OCI-LY1 (cell line): Measurements from ENCODE around the gene SLC35F4.

Experiments
- EZH2 ChIP-seq: fragments of 200-600 bp; sonication (generic), shearing (Covaris generic); IDR thresholded peaks from 2 replicates; pipeline ENCODE4 v1.8.0; 2017; ENCODE audit warnings: borderline replicate concordance, mixed run types, mild to moderate bottlenecking, antibody characterized with exemption, low read length, moderate library complexity, mixed read lengths
- TF ChIP-seq, protein P1 (sequence below): fragments of 200-600 bp; sonication (generic), shearing (Covaris generic); IDR thresholded peaks from 2 replicates; pipeline ENCODE4 v1.5.1; 2017; ENCODE audit warnings: mild to moderate bottlenecking, antibody characterized with exemption, low read length, moderate library complexity, mixed read lengths

DNA sequence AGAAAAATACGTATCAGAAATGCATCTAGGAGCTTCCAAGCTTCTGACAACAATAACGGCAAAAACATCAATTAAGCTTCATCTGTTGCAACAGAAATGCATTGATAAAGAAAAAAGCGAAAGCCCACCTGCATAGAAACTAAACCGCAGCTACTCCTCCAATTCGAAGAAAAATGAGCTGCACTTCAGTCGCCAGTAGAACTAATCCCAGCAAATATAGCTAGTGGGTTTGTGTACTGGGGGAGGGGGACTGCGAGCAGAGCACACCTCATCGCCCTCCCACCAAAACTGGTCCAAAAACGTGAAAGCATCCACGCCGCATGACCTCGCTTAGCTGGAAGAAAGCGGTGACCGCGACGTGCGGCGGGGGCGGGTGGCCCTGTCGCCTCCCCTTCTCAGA lies 1.2 kb downstream of the SLC35F4 start:
- TF ChIP-seq, protein P1, sequence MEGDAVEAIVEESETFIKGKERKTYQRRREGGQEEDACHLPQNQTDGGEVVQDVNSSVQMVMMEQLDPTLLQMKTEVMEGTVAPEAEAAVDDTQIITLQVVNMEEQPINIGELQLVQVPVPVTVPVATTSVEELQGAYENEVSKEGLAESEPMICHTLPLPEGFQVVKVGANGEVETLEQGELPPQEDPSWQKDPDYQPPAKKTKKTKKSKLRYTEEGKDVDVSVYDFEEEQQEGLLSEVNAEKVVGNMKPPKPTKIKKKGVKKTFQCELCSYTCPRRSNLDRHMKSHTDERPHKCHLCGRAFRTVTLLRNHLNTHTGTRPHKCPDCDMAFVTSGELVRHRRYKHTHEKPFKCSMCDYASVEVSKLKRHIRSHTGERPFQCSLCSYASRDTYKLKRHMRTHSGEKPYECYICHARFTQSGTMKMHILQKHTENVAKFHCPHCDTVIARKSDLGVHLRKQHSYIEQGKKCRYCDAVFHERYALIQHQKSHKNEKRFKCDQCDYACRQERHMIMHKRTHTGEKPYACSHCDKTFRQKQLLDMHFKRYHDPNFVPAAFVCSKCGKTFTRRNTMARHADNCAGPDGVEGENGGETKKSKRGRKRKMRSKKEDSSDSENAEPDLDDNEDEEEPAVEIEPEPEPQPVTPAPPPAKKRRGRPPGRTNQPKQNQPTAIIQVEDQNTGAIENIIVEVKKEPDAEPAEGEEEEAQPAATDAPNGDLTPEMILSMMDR = no peak
- no peak for TF ChIP-seq EZH2
